DMS79 treated with DMSO at 0.1 percent for 48 hours (cell line): ENCODE data around the gene FIGLA.

ENCODE experiments used
- DNase-seq: peaks from one replicate; lab custom pipeline; 2025; lab: John Stamatoyannopoulos, UW

The FIGLA gene, protein sequence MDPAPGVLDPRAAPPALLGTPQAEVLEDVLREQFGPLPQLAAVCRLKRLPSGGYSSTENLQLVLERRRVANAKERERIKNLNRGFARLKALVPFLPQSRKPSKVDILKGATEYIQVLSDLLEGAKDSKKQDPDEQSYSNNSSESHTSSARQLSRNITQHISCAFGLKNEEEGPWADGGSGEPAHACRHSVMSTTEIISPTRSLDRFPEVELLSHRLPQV

GRCh38 chr2:70790136-70790828 is at the start of gene FIGLA:
Gene FIGLA, minus strand, starts transcription at chr2:70790643. Its CDS starts 5 bp downstream, at chr2:70790638.
- DNase-seq: no peak

DNA sequence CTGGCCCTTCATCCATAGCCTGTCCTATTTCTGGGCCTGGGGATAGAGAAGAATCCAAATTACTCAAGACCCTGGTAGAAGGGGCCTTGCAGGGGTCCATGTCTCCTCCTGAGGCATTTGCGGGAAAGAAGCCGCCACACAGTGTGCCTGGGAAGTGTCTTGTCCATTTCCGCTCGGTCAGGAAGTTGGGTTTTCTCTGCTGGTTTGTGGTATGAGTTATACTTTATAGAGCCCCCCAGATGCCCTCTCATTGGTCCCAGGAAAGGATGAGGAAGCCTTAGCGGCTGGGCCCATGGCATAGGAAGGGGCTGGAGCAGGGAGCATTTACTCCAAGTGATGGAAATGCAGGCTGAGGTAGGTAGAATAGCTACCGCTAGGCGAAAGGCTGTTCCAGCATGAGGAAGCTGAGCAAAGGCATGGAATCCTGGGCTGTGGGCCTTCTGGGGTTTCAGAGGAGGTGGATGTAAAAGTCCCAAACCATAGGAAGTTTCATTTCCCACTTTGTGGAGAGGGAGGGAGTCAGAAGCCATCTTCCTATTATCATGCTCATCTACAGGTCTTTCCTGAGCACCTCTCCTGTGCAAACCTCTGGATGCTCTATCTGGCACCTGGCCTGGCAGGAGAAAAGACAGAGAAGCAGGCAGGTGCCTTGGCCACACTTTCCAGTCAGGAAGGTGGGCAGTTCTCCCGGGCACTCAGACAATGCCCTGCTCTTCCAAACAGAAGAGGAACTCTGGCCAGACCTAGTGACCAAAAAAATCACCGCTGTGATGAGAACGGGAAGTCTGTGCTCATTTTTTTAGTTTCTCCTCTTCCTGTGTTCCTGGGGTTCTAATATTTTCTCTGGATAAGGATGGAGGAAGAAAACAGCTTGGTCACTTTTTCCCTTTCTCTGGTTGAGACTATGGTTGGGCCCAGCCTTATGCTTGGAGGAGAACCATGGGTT is 47.8 kb upstream of the FIGLA start:
- DNase-seq: no peak

DNA sequence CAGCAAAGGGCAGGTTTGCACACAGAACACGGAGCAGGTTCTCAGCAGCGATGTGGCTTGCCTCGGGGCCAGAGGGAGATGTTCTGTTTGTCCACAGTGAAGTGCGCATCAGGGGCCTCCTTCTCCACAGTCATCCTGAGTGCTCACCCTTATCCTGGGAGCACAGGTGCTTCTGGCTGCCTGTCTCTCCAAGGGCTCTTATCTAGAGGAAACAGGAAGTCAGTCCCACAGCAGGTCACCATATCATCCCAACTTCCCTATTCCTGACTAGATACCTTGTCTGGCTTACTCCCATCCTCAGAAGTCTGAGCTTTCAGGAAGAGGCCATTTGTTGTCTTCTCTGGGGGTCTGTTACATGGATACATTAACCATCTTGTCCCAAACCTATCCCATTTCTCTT is 45.2 kb upstream of the FIGLA start, which contains the start of gene CD207:
TSS of gene CD207 (minus strand) at position 174 of the 400 bp plus-strand sequence. CDS start at position 134, 40 bp downstream.
- DNase-seq: no peak

DNA sequence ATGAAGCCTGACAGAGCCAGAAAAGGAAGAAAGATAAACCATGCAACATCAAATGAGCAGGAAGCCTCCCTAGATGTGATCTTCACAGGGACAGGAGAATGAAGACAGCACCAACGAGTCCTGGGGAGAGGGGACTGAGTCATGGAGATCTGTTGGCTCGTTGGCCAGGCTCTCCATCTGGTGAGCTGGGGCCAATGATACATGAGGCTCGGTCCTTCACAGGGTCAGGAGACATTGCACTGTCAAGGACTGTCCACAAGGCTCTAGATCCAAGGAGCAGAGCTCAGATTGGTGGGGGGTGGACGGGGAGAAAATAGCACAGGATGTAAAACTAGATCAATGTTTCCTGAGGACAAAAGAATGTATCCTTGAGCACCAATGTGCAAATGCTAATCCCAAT is 44.4 kb upstream of the FIGLA start:
- DNase-seq: no peak

DNA sequence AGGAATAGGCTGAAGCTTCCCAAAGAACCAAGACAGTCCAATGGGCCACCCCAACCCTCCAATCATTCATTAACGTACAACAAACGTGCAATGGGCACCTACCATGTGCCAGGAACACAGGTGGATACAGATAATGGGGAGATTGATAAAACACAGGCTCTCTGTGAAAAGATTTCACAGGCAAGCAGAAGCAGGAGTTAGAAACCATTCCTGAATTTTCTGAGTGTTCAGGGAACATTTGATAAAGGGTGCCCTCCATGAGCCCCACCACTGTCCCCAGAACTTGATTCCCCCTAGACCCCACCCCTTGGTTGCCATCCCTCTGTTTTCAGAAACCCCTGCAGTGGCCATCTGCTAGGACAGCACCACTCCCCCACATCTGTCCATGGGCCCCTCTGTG is 43.7 kb upstream of the FIGLA start:
- DNase-seq: no peak

DNA sequence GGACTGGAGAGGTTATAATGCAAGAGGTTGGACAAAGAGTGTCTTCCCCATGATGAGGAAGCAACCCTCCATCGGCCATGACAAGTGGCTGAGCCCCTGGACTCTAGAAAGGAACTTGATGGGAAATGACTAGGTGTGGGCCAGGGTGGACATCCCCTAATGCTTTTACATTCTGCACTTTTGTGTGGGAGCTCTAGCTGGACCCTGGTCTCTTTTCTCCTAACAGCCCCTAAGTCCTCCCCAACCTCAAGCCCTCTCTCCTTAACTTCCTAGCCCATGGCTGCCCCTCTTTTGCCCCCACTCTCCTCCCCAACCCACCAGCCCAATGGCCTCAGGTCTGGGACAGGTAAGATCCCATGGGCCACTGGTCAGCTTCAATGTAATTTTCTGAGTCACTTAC is 42.8 kb upstream of the FIGLA start:
- DNase-seq: no peak

- no peak for DNase-seq
These were observed 41.9 kb upstream of the FIGLA start for GRCh38 chr2:70832386-70832785.

DNA sequence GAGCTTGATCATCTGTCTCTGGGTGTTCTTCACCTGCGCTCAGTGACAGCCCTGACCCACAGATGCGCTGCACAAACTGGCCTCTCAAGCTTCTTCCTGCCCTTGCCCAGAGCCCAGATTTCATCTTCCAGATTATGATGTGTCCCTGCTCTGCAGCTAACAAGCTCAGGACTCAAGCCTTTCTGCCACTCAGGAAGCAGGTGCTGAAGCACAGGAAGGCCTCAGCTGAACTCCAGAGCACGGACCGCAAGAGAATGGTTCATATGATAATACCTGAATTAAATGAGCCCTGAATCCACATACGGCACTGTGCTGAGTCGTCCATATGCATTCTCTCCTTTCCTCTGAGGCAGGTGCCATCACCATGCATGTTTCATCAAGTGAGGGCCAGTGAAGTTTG is 41.4 kb upstream of the FIGLA start:
- no peak for DNase-seq

GRCh38 chr2:70830366-70830765 is 39.9 kb upstream of the FIGLA start:
- no peak for DNase-seq

DNA sequence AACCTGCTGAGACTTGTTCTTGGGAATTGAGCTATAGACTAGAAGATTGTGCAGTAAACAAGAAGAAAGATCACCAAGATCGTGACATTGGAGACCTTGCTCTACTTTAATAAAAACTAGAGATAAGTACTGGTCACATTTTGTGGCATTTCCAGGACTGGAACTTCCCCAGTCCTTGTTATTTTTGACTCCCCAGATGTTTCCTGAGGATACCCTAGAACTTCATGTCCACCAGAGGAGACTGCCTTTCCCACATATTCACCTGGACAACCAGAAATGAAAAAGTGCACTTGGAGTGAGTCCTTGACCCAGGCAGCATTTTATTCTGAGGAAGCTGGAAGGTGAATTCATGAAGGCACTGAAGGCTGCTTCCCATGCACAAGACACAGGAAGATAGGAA is 39.5 kb upstream of the FIGLA start:
- no peak for DNase-seq

GRCh38 chr2:70828914-70829824 is 38.7 kb upstream of the FIGLA start:
- no peak for DNase-seq

DNA sequence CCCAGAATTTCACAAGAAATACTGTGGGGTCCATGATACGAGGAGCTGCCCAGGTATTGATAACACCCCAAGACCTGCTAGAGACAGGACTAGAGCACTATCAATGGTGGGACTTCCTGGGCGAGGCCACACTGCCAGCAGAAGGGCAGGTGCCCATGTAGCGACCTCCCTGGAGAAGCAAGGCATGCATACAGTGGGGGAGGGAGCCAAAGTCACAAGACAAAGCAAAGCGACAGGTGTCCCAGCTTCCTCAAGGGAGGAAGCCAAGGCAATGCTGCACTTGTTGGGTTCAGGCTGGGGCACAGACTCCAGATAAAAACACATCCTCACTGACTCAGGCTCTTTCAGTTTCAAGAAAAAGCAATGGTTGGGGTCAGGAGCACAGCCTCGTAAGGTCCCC is 37.7 kb upstream of the FIGLA start:
- no peak for DNase-seq

DNA sequence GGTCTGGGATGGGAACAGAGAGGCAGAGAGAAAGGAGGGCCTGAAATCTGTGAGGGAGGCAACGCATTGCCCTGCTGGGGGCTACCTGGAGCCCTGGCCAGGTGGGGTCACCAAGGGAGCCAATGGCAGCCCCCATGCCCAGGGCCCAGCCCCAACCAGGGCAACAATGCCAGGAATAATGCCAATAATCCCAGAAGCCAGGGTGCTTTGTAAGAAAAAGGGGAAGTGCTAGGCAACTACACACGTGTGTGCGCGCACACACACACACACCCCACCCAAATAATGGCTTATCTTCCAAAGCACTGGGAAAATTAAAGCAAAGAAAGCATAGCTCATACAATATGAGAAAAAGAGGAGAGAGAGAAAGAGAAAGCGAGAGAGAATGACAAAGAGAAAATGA is 36.9 kb upstream of the FIGLA start:
- DNase-seq: no peak

GRCh38 chr2:70826696-70827350 is 36.4 kb upstream of the FIGLA start:
- no peak for DNase-seq

GRCh38 chr2:70823249-70823648 is 32.8 kb upstream of the FIGLA start:
- no peak for DNase-seq

DNA sequence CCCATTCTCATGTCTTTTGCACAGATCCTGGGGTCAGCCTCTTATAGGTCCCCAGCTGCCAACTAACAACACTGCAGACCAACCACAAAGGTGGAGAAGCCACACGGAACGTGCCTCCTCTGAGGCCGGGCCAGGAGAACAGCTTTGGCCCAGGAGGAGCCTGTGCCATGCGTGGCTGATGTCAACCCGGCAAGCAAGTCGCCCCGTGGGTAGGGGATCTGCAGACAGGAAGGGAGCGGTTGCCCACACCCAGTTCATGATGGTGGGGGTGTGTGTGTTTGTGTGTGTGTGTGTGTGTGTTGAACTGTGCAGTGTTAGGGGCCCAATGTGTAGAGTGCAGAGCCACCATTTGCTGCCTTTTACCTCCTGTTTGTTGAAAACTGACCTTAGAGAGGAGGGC is 32.4 kb upstream of the FIGLA start:
- no peak for DNase-seq

GRCh38 chr2:70820499-70820898 is 30.1 kb upstream of the FIGLA start, which contains the start of gene CLEC4F:
Gene CLEC4F, minus strand, starts transcription at chr2:70820599. Its CDS starts 76 bp downstream, at chr2:70820523.
- DNase-seq: no peak

DNA sequence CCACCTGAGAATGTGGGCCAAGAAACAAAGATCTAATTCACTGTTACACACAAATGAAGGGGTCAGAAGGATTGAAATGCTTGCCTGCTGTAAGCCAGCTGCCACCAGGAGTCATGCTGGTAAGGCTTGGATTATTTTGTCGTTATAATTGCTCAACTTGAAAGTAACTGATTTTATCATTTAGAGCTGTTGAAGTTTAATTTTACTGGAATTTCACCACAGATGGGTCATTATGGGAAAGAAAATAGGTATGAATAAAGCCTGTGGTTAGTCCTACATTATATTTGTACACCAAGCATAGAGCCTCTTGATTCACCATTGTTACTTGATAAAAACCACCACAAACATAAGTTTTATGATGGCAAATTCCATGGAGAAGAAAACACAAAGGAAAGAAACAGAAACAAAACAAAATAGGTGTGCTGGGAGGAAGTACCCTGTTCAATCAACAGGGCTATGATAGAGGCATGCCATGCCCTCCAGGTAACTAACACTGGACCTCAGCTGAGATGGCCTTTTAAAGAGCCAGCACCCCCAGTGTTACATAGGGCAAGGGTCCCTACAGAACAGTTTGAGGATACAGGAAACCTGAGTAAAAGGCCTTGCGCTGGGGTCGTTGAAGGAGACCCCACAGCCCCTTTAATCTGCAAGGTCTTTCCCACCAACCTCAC is 27.0 kb upstream of the FIGLA start:
- DNase-seq: no peak

- no peak for DNase-seq
These were observed 26.3 kb upstream of the FIGLA start for GRCh38 chr2:70816726-70817125.
